ENCODE data around the gene NMT1.

DNA sequence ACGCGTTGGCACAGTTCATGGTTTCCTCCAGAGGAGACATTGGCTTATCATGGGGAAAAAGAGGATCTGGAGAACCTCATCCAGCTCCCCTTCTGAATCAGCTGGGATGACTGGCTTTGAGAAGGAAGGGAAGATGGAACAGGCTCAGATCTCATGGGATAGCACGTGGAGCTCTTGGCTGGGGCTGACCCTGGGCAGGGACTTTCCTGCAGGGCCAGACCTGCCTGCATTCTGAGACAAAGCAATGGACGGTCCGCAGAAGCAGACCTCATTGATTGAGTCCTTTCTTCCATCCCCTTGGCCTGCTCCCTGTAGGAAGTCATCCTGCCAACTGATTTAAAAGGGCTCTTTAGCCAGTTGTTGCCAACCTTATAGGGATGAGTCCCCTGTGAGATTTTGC, 45.0 kb downstream of the NMT1 start:
- TF ChIP-seq TAF1 (IDR thresholded peaks at IDR 0.05; ENCODE audit: borderline replicate concordance, insufficient read depth, low read length) (no peak), POLR2AphosphoS5 (IDR thresholded peaks at IDR 0.05; ENCODE audit: low read depth, low read length) (no peak), SIN3A (IDR thresholded peaks at IDR 0.05; ENCODE audit: borderline replicate concordance, insufficient read depth, low read length) (no peak)
- TF ChIP-seq, protein P1, sequence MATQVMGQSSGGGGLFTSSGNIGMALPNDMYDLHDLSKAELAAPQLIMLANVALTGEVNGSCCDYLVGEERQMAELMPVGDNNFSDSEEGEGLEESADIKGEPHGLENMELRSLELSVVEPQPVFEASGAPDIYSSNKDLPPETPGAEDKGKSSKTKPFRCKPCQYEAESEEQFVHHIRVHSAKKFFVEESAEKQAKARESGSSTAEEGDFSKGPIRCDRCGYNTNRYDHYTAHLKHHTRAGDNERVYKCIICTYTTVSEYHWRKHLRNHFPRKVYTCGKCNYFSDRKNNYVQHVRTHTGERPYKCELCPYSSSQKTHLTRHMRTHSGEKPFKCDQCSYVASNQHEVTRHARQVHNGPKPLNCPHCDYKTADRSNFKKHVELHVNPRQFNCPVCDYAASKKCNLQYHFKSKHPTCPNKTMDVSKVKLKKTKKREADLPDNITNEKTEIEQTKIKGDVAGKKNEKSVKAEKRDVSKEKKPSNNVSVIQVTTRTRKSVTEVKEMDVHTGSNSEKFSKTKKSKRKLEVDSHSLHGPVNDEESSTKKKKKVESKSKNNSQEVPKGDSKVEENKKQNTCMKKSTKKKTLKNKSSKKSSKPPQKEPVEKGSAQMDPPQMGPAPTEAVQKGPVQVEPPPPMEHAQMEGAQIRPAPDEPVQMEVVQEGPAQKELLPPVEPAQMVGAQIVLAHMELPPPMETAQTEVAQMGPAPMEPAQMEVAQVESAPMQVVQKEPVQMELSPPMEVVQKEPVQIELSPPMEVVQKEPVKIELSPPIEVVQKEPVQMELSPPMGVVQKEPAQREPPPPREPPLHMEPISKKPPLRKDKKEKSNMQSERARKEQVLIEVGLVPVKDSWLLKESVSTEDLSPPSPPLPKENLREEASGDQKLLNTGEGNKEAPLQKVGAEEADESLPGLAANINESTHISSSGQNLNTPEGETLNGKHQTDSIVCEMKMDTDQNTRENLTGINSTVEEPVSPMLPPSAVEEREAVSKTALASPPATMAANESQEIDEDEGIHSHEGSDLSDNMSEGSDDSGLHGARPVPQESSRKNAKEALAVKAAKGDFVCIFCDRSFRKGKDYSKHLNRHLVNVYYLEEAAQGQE (IDR thresholded peaks at IDR 0.05; ENCODE audit: insufficient read depth in 1 of 2, low read depth in 2 of 2, low read length in 2 of 2): no peak
